Gastroesophageal sphincter (tissue), 4 donors: ENCODE data around the gene HPCA. TPM values are rescaled to one million over a fixed set of nuclear protein-coding genes. Genes with fewer than 3 reads are reported as not detected.

Experiments
- ATAC-seq: fragments of 150-250 bp; one replicate; pipeline ENCODE4 v1.9.1; 2016; ENCODE audit warnings: mild to moderate bottlenecking, moderate library complexity
- H3K27ac ChIP-seq, 4 donors: fragments of 200-600 bp; sonication (generic) in 3 of 4; 1 replicate in 3 of 4; 2 replicates in 1 of 4; pipeline ENCODE4 v1.5.1; 2016 to 2019
- H3K27me3 ChIP-seq: fragments of 200-600 bp; sonication (generic); one replicate; pipeline ENCODE4 v1.5.1; 2019
- H3K36me3 ChIP-seq, 2 donors: fragments of 200-600 bp; sonication (generic); one replicate each; pipeline ENCODE4 v1.5.1; 2019; ENCODE audit warnings: control low read depth in 1 of 2
- H3K4me1 ChIP-seq, 3 donors: fragments of 200-600 bp; sonication (generic); 1 replicate in 2 of 3; 2 replicates in 1 of 3; pipeline ENCODE4 v1.5.1; 2016 to 2019; ENCODE audit warnings: control low read depth in 2 of 3
- H3K4me3 ChIP-seq, 2 donors: fragments of 200-600 bp; sonication (generic); one replicate each; pipeline ENCODE4 v1.5.1; 2019; ENCODE audit warnings: mild to moderate bottlenecking in 1 of 2, moderate library complexity in 1 of 2
- H3K9me3 ChIP-seq, 3 donors: fragments of 200-600 bp; sonication (generic); one replicate each; pipeline ENCODE4 v1.5.1; 2017 to 2019; ENCODE audit warnings: control low read depth in 2 of 3
- EP300 ChIP-seq: sonication (generic); formaldehyde crosslinking; IDR thresholded peaks from one replicate; pipeline ENCODE4 v1.6.1; 2017; ENCODE audit warnings: antibody characterized with exemption, mild to moderate bottlenecking
- POLR2A ChIP-seq, 2 donors: fragments of 450-650 bp; IDR thresholded peaks; one replicate each; pipeline ENCODE4 v1.6.1; 2017; ENCODE audit warnings: antibody characterized with exemption in 2 of 2, mild to moderate bottlenecking in 2 of 2, moderate library complexity in 1 of 2
- POLR2AphosphoS5 ChIP-seq: sonication (generic); formaldehyde crosslinking; IDR thresholded peaks from one replicate; pipeline ENCODE4 v1.6.1; 2017; ENCODE audit warnings: antibody characterized with exemption
- WGBS, 2 donors: methylation state at CpG; one replicate each; pipeline ENCODE4 v1.1.5; 2018; ENCODE audit warnings: low coverage in 1 of 2; 5-methylcytosine and 5-hydroxymethylcytosine counted together
- total RNA-seq, 4 donors: library from RNA; depleted of rRNA; stranded (reverse); fragments of >200 nt; gene quantifications; one replicate each; pipeline ENCODE4 v1.1.0, GENCODE V29; 2016
- TF ChIP-seq, protein P1 (sequence below), 4 experiments: fragments of 200-600 bp in 2 of 4; fragments of 450-650 bp in 2 of 4; sonication (generic) in 1 of 4; IDR thresholded peaks; one replicate each; pipeline ENCODE4 v1.5.1; 2017 to 2019; ENCODE audit warnings: antibody characterized with exemption in 4 of 4, mild to moderate bottlenecking in 2 of 4, moderate library complexity in 2 of 4

HPCA gene
- total RNA-seq, 4 donors from 2014 or later: 0.58 TPM; not detected in 3

DNA sequence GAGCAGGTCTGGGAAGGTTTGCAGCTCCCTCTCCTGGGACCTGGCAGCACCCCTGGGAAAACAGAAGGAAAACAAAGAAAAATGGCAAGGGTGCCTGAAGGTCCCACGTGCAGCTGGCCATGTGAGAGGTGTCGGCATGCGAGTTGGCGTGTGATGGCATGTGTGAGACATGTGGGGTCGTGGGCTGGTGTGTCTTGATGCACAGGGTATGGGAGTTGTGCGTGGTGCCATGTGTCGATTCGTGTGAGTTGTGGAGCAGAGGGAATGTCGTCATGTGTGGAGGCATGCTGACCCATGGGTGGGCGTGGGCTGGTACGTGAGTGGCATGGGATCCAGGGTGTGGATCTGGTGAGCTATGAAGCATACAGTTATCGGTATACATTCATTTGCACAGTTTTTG is 1.3 kb downstream of the HPCA start:
- Histone ChIP-seq H3K27ac (no peak overlapping the region), H3K4me1 (peaks cover 0 to 19% (median 7%) of the 10 kb centered on the region in 3 donors), H3K4me3 (no peak overlapping the region), H3K9me3 (no peaks in the 10 kb centered on the region), H3K36me3 (no peaks in the 10 kb centered on the region), H3K27me3 (peaks cover 89% of the 10 kb centered on the region)
- TF ChIP-seq, protein P1, sequence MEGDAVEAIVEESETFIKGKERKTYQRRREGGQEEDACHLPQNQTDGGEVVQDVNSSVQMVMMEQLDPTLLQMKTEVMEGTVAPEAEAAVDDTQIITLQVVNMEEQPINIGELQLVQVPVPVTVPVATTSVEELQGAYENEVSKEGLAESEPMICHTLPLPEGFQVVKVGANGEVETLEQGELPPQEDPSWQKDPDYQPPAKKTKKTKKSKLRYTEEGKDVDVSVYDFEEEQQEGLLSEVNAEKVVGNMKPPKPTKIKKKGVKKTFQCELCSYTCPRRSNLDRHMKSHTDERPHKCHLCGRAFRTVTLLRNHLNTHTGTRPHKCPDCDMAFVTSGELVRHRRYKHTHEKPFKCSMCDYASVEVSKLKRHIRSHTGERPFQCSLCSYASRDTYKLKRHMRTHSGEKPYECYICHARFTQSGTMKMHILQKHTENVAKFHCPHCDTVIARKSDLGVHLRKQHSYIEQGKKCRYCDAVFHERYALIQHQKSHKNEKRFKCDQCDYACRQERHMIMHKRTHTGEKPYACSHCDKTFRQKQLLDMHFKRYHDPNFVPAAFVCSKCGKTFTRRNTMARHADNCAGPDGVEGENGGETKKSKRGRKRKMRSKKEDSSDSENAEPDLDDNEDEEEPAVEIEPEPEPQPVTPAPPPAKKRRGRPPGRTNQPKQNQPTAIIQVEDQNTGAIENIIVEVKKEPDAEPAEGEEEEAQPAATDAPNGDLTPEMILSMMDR (IDR thresholded peaks at IDR 0.05): no peak
- TF ChIP-seq POLR2A (IDR thresholded peaks at IDR 0.05): no peak
- TF ChIP-seq POLR2AphosphoS5: no peak
- no peak for TF ChIP-seq EP300
- no peak for ATAC-seq
- WGBS, 2 donors: 66 to 73% methylated on average over 7 to 12 of the region's 12 CpGs

DNA sequence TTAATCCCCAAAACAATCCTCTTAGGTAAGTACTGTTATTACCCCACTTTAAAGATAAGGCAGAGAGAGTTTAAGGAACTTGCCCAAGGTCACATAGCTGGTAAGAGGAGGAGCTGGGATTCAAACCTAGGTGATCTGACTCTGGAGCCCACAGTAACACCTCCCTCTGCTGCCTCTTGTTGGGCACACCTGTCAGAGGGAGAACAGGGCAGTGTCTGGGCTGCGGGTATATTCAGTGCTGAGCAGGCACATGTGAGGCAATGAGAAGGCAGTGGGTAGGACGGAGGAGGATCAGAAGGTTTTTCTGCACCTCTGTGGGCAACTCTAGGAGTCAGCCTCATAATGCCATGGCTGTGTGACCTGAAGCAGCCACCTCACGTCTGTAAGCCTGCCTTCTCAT is 1.8 kb downstream of the HPCA start:
- TF ChIP-seq, protein P1 (IDR thresholded peaks at IDR 0.05): no peak
- TF ChIP-seq POLR2A (IDR thresholded peaks at IDR 0.05) (no peak), EP300 (no peak), POLR2AphosphoS5 (no peak)
- peaks cover 94% of the 10 kb centered on the region for H3K27me3 ChIP-seq
- H3K4me1 ChIP-seq: peaks cover 0 to 22% (median 10%) of the 10 kb centered on the region in 3 donors
- H3K36me3 ChIP-seq: no peaks in the 10 kb centered on the region
- no peaks in the 10 kb centered on the region for H3K9me3 ChIP-seq
- WGBS, 2 donors: 40 to 56% methylated on average over 1 to 2 of the region's 3 CpGs
- ATAC-seq: no peak
- no peak overlapping the region for H3K27ac ChIP-seq
- no peak overlapping the region for H3K4me3 ChIP-seq

DNA sequence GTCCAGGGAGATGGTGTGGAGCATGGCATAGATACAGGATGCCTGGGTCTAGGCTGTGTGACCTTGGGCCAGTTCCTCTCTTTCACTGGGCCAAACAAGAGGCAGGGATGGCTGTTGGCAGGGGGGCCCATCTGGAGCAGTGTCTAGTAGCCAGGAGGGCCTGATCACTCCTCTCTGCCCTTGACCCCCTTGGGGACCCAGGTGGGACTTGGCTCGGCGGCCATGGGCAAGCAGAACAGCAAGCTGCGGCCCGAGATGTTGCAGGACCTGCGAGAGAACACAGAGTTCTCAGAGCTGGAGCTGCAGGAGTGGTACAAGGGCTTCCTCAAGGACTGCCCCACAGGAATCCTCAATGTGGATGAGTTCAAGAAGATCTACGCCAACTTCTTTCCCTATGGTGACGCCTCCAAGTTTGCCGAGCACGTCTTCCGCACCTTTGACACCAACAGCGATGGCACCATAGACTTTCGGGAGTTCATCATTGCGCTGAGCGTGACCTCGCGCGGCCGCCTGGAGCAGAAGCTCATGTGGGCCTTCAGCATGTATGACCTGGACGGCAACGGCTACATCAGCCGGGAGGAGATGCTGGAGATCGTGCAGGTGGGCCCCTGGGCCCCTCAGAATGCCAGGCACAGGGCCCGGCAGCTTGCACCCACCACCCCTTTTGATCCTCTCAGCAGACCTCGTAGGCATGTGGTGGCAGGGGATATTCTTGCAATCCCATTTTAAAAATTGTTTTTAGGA is 2.6 kb downstream of the HPCA start:
- WGBS, 2 donors: 100% methylated on average over 1 of the region's 24 CpGs
- Histone ChIP-seq H3K27me3 (peaks cover 98% of the 10 kb centered on the region), H3K4me3 (no peak overlapping the region)

DNA sequence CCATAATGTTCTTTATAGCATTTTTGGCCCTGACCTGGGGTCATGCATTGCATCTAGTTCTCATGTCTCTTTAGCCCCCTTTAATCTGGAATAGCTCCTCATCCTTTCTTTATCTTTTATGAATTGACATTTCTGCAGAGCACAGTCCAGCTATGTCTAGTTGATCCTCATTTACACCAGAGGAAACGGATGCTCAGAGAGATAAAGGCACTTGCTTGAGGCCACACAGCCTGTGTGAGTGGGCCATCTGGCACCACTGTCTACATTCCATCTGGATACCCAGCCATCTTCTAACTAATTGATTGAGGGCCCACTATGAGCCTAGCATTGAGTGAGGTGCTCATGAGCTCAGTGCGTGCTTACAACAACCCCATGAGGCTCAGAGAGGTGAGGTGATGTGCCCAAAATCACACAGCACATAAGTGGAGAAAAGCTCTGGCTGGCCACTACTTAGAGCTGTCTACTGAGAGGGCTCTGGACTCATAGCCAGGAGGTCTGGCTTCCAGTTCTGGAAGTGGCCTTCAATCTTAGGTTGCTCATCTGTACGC is 3.5 kb downstream of the HPCA start:
- H3K36me3 ChIP-seq: no peaks in the 10 kb centered on the region
- H3K27ac ChIP-seq: no peak overlapping the region
- no peak for ATAC-seq
- no peak overlapping the region for H3K4me3 ChIP-seq
- peaks cover 0 to 33% (median 13%) of the 10 kb centered on the region in 3 donors for H3K4me1 ChIP-seq
- H3K9me3 ChIP-seq: no peaks in the 10 kb centered on the region
- WGBS, 2 donors: 83 to 100% methylated on average over 1 of the region's 3 CpGs
- H3K27me3 ChIP-seq: peaks cover 93% of the 10 kb centered on the region
- TF ChIP-seq POLR2AphosphoS5 (no peak), POLR2A (IDR thresholded peaks at IDR 0.05) (no peak), EP300 (no peak)
- TF ChIP-seq, protein P1 (IDR thresholded peaks at IDR 0.05): no peak

More for the DNA sequence above, 2.6 kb downstream of the HPCA start:
- no peaks in the 10 kb centered on the region for H3K9me3 ChIP-seq
- no peaks in the 10 kb centered on the region for H3K36me3 ChIP-seq
- no peak for TF ChIP-seq POLR2AphosphoS5
- TF ChIP-seq POLR2A (IDR thresholded peaks at IDR 0.05): no peak
- TF ChIP-seq, protein P1 (IDR thresholded peaks at IDR 0.05): no peak
- TF ChIP-seq EP300: no peak
- H3K27ac ChIP-seq: no peak overlapping the region
- peaks cover 0 to 29% (median 12%) of the 10 kb centered on the region in 3 donors for H3K4me1 ChIP-seq
- no peak for ATAC-seq
